HEK293 (cell line): ENCODE measurements around the gene KLLN.

ENCODE experiments used
- CTCF ChIA-PET: fragments of 350-600 bp; formaldehyde crosslinking; extraction: SDS; loops from one replicate; lab custom pipeline; 2021; ENCODE audit warnings: antibody characterized with exemption; lab: Yijun Ruan, JAX
- POLR2A ChIA-PET: fragments of 300-600 bp; formaldehyde crosslinking; extraction: SDS; loops from one replicate; lab custom pipeline; 2020; ENCODE audit warnings: antibody characterized with exemption, inconsistent platforms; lab: Yijun Ruan, JAX
- H3K27ac ChIP-seq: fragments of 200-500 bp; sonication (Bioruptor generic); 2 replicates; pipeline ENCODE4 v1.5.1; 2014; ENCODE audit warnings: low read depth, low read length, control low read depth, inconsistent platforms; ENCODE audit errors: extremely low read depth
- H3K36me3 ChIP-seq, 2 experiments: fragments of 200-500 bp in 1 of 2; sonication (Bioruptor generic) in 1 of 2; 1 replicate in 1 of 2; 2 replicates in 1 of 2; pipeline ENCODE4 v1.5.1; 2014 to 2017; ENCODE audit warnings: inconsistent platforms in 2 of 2, low read length in 2 of 2; ENCODE audit not compliant: control insufficient read depth in 2 of 2, insufficient read depth in 1 of 2
- H3K4me1 ChIP-seq: fragments of 200-500 bp; sonication (Bioruptor generic); 2 replicates; pipeline ENCODE4 v1.5.1; 2014; ENCODE audit warnings: mild to moderate bottlenecking, low read length, inconsistent platforms; ENCODE audit not compliant: control insufficient read depth, insufficient read depth
- H3K4me3 ChIP-seq: 2 replicates; pipeline ENCODE4 v1.5.1; 2011; ENCODE audit warnings: low read depth, mild to moderate bottlenecking, control low read depth, low read length, moderate library complexity
- H3K9me3 ChIP-seq: fragments of 200-500 bp; sonication (Bioruptor generic); 2 replicates; pipeline ENCODE4 v1.5.1; 2014; ENCODE audit warnings: low read depth, low read length, inconsistent platforms; ENCODE audit not compliant: control insufficient read depth, insufficient read depth
- HOXD13 ChIP-seq: sonication (generic); formaldehyde crosslinking; IDR thresholded peaks from 2 replicates; pipeline ENCODE4 v1.8.0; 2022; ENCODE audit warnings: missing genetic modification reagents, borderline replicate concordance
- IKZF3 ChIP-seq: fragments of 450-650 bp; IDR thresholded peaks from 2 replicates; pipeline ENCODE4 v1.5.0; 2018; ENCODE audit warnings: missing biosample characterization, mild to moderate bottlenecking, missing genetic modification characterization, moderate library complexity
- OSR2 ChIP-seq: fragments of 450-650 bp; formaldehyde crosslinking; IDR thresholded peaks from 2 replicates; pipeline ENCODE4 v1.5.1; 2016; ENCODE audit warnings: missing biosample characterization, missing genetic modification characterization
- SCRT2 ChIP-seq: fragments of 450-650 bp; formaldehyde crosslinking; IDR thresholded peaks from 2 replicates; pipeline ENCODE4 v1.5.1; 2016; ENCODE audit warnings: missing biosample characterization, missing genetic modification characterization
- SP2 ChIP-seq: fragments of 450-650 bp; formaldehyde crosslinking; IDR thresholded peaks from 2 replicates; pipeline ENCODE4 v1.5.1; 2016; ENCODE audit warnings: missing biosample characterization, missing genetic modification characterization
- WT1 ChIP-seq: fragments of 450-650 bp; formaldehyde crosslinking; IDR thresholded peaks from 2 replicates; pipeline ENCODE4 v1.5.1; 2016; ENCODE audit warnings: missing biosample characterization, missing genetic modification characterization
- YY1 ChIP-seq: fragments of 450-650 bp; formaldehyde crosslinking; IDR thresholded peaks from 2 replicates; pipeline ENCODE4 v1.5.1; 2018; ENCODE audit warnings: missing biosample characterization, missing genetic modification characterization
- ZBTB48 ChIP-seq: fragments of 450-650 bp; formaldehyde crosslinking; IDR thresholded peaks from 2 replicates; pipeline ENCODE4 v1.5.1; 2016; ENCODE audit warnings: missing biosample characterization, missing genetic modification characterization
- ZNF112 ChIP-seq: fragments of 450-650 bp; formaldehyde crosslinking; IDR thresholded peaks from 2 replicates; pipeline ENCODE4 v1.5.0; 2017; ENCODE audit warnings: missing biosample characterization, missing genetic modification characterization
- ZNF138 ChIP-seq: fragments of 450-650 bp; formaldehyde crosslinking; IDR thresholded peaks from 2 replicates; pipeline ENCODE4 v1.5.1; 2016; ENCODE audit warnings: missing biosample characterization, missing genetic modification characterization, borderline replicate concordance
- ZNF157 ChIP-seq: fragments of 450-650 bp; formaldehyde crosslinking; IDR thresholded peaks from 2 replicates; pipeline ENCODE4 v1.5.1; 2016; ENCODE audit warnings: missing biosample characterization, missing genetic modification characterization
- ZNF184 ChIP-seq: fragments of 450-650 bp; IDR thresholded peaks from 2 replicates; pipeline ENCODE4 v1.5.1; 2018; ENCODE audit warnings: missing biosample characterization, mild to moderate bottlenecking, missing genetic modification characterization
- ZNF266 ChIP-seq: fragments of 450-650 bp; formaldehyde crosslinking; IDR thresholded peaks from 2 replicates; pipeline ENCODE4 v1.5.1; 2016; ENCODE audit warnings: missing biosample characterization, missing genetic modification characterization, low read depth
- ZNF292 ChIP-seq: fragments of 450-650 bp; formaldehyde crosslinking; IDR thresholded peaks from 2 replicates; pipeline ENCODE4 v1.5.1; 2016; ENCODE audit warnings: low read depth, missing biosample characterization, missing genetic modification characterization, borderline replicate concordance
- ZNF391 ChIP-seq: fragments of 450-650 bp; formaldehyde crosslinking; IDR thresholded peaks from 2 replicates; pipeline ENCODE4 v1.5.1; 2016; ENCODE audit warnings: low read depth, missing biosample characterization, missing genetic modification characterization, borderline replicate concordance
- ZNF404 ChIP-seq: fragments of 450-650 bp; formaldehyde crosslinking; IDR thresholded peaks from 2 replicates; pipeline ENCODE4 v1.5.1; 2017; ENCODE audit warnings: missing biosample characterization, missing genetic modification characterization
- ZNF433 ChIP-seq: fragments of 450-650 bp; formaldehyde crosslinking; IDR thresholded peaks from 2 replicates; pipeline ENCODE4 v1.5.1; 2016; ENCODE audit warnings: missing biosample characterization, missing genetic modification characterization, low read depth
- ZNF596 ChIP-seq: fragments of 450-650 bp; IDR thresholded peaks from 2 replicates; pipeline ENCODE4 v1.5.0; 2018; ENCODE audit warnings: missing biosample characterization, mild to moderate bottlenecking, missing genetic modification characterization, moderate library complexity
- ZNF623 ChIP-seq: fragments of 450-650 bp; formaldehyde crosslinking; IDR thresholded peaks from 2 replicates; pipeline ENCODE4 v1.5.1; 2016; ENCODE audit warnings: missing biosample characterization, missing genetic modification characterization
- ZNF677 ChIP-seq: fragments of 450-650 bp; IDR thresholded peaks from 2 replicates; pipeline ENCODE4 v1.5.0; 2018; ENCODE audit warnings: missing biosample characterization, mild to moderate bottlenecking, missing genetic modification characterization, moderate library complexity
- ZNF768 ChIP-seq: fragments of 450-650 bp; formaldehyde crosslinking; IDR thresholded peaks from 2 replicates; pipeline ENCODE4 v1.5.1; 2018; ENCODE audit warnings: missing biosample characterization, mild to moderate bottlenecking, missing genetic modification characterization
- ZNF837 ChIP-seq: fragments of 450-650 bp; formaldehyde crosslinking; IDR thresholded peaks from 2 replicates; pipeline ENCODE4 v1.5.1; 2016; ENCODE audit warnings: missing biosample characterization, missing genetic modification characterization
- TF ChIP-seq, protein P1 (sequence below): fragments of 450-650 bp; formaldehyde crosslinking; IDR thresholded peaks from 2 replicates; pipeline ENCODE4 v1.5.1; 2016; ENCODE audit warnings: missing biosample characterization, missing genetic modification characterization
- TF ChIP-seq, protein P2 (sequence below): fragments of 450-650 bp; formaldehyde crosslinking; IDR thresholded peaks from 2 replicates; pipeline ENCODE4 v1.5.1; 2017; ENCODE audit warnings: missing biosample characterization, missing genetic modification characterization
- TF ChIP-seq, protein P3 (sequence below): fragments of 450-650 bp; formaldehyde crosslinking; IDR thresholded peaks from 2 replicates; pipeline ENCODE4 v1.5.1; 2016; ENCODE audit warnings: missing biosample characterization, missing genetic modification characterization
- TF ChIP-seq, protein P4 (sequence below): fragments of 450-650 bp; formaldehyde crosslinking; IDR thresholded peaks from 2 replicates; pipeline ENCODE4 v1.5.1; 2016; ENCODE audit warnings: missing biosample characterization, missing genetic modification characterization, low read depth
- TF ChIP-seq, protein P5 (sequence below): fragments of 450-650 bp; formaldehyde crosslinking; conservative IDR thresholded peaks from 2 replicates; pipeline ENCODE4 v1.5.1; 2016; ENCODE audit warnings: low read depth, missing biosample characterization, missing genetic modification characterization

Gene KLLN

DNA sequence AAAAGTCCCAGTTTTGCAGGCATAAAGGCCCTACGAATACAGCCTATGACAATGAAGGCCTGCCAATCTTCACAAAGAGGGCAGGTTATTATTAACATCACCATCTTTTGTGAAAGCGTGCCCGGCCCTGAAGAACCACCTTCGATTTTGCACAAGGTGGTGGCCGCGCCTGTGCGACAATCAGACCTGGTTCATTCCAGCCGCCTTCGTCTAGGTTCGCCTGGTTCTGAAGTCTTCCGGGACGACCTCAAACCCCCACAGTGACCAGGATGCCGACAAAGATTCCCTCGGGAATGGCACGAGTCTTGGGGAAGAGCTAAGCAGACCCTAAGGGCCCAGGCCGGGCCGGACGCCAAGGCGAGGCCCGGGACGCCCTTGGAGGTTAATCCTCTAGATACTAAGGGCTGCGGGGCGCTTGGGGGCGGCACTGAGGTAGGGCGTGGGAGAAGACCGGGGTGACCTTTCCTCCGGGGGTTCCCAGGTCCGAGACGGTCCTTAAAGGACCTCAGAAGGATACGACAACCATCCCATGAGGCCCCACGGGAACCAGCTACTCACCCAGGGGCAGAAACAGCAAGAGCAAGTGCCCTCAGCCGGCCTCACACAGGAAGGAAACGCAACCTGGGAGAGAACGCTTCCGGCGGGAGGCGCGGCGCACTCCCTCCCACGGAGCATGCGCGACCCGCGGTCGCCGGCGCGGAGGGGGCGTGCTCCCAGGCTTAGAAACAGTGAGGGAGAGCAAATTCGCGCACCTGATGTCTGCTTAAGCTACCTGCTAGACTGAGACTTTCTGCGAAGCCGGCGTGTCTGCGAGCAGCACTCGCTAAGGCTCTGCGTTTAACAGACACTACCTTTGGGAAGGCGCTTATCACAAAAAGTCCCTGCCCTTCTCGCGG is 45.5 kb downstream of the KLLN start, which contains the start of gene ATAD1:
ATAD1 (minus strand) TSS at position 618 of the 896 bp plus-strand sequence. CDS start 3,627 bp downstream, outside the sequence.
- H3K9me3 ChIP-seq: no peaks in the 10 kb centered on the region
- H3K4me3 ChIP-seq: peak within 1 kb of the TSS; percentile 76
- H3K27ac ChIP-seq: peak within 1 kb of the TSS; percentile 99
- POLR2A ChIA-PET: interaction anchor here (1.0 to 2.9 kb wide), 10 partner anchors 10 to 314 kb away, joined by 3 to 30 read pairs (median 5); partner anchors contain the start of genes KLLN, MINPP1 and PTEN
- peaks cover 13% of the 10 kb centered on the region; the same call in 1 of the 2 replicates for H3K4me1 ChIP-seq
- H3K36me3 ChIP-seq: peaks cover 13 to 16% of the 10 kb centered on the region in 2 experiments; a peak in 2 of 3 replicates
- CTCF ChIA-PET: interaction anchor here (0.6 to 1.3 kb wide), 3 partner anchors 10 to 1444 kb away, joined by 3 read pairs; no protein-coding TSS in a partner anchor
- peak; percentile 56; the same call in 1 of the 2 replicates for TF ChIP-seq YY1
- TF ChIP-seq ZNF138: no peak
- TF ChIP-seq ZNF184 (tag by site-specific recombination): no peak
- TF ChIP-seq ZNF837 (tag by site-specific recombination): no peak
- TF ChIP-seq ZNF266 (tag by site-specific recombination): no peak
- 0 out of 2 replicates have a peak, but pooled peaks have one; percentile 57 for TF ChIP-seq WT1
- TF ChIP-seq, protein P1, sequence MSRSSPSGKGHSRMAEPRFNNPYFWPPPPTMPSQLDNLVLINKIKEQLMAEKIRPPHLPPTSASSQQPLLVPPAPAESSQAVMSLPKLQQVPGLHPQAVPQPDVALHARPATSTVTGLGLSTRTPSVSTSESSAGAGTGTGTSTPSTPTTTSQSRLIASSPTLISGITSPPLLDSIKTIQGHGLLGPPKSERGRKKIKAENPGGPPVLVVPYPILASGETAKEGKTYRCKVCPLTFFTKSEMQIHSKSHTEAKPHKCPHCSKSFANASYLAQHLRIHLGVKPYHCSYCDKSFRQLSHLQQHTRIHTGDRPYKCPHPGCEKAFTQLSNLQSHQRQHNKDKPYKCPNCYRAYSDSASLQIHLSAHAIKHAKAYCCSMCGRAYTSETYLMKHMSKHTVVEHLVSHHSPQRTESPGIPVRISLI (tag by site-specific recombination): no peak
- TF ChIP-seq IKZF3 (tag by site-specific recombination): peak; percentile 64; the same call in 1 of the 2 replicates
- no peak for TF ChIP-seq ZNF391 (tag by site-specific recombination)
- no peak for TF ChIP-seq ZNF292 (tag by site-specific recombination)
- TF ChIP-seq ZNF623 (tag by site-specific recombination): no peak
- TF ChIP-seq ZNF768: peak; percentile 64; the same call in 1 of the 2 replicates
- peak; percentile 26; the same call in 1 of the 2 replicates for TF ChIP-seq SCRT2 (tag by site-specific recombination)
- TF ChIP-seq, protein P2, sequence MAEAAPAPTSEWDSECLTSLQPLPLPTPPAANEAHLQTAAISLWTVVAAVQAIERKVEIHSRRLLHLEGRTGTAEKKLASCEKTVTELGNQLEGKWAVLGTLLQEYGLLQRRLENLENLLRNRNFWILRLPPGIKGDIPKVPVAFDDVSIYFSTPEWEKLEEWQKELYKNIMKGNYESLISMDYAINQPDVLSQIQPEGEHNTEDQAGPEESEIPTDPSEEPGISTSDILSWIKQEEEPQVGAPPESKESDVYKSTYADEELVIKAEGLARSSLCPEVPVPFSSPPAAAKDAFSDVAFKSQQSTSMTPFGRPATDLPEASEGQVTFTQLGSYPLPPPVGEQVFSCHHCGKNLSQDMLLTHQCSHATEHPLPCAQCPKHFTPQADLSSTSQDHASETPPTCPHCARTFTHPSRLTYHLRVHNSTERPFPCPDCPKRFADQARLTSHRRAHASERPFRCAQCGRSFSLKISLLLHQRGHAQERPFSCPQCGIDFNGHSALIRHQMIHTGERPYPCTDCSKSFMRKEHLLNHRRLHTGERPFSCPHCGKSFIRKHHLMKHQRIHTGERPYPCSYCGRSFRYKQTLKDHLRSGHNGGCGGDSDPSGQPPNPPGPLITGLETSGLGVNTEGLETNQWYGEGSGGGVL (tag by site-specific recombination): no peak
- TF ChIP-seq, protein P3, sequence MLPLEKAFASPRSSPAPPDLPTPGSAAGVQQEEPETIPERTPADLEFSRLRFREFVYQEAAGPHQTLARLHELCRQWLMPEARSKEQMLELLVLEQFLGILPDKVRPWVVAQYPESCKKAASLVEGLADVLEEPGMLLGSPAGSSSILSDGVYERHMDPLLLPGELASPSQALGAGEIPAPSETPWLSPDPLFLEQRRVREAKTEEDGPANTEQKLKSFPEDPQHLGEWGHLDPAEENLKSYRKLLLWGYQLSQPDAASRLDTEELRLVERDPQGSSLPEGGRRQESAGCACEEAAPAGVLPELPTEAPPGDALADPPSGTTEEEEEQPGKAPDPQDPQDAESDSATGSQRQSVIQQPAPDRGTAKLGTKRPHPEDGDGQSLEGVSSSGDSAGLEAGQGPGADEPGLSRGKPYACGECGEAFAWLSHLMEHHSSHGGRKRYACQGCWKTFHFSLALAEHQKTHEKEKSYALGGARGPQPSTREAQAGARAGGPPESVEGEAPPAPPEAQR (tag by site-specific recombination): no peak
- TF ChIP-seq, protein P4, sequence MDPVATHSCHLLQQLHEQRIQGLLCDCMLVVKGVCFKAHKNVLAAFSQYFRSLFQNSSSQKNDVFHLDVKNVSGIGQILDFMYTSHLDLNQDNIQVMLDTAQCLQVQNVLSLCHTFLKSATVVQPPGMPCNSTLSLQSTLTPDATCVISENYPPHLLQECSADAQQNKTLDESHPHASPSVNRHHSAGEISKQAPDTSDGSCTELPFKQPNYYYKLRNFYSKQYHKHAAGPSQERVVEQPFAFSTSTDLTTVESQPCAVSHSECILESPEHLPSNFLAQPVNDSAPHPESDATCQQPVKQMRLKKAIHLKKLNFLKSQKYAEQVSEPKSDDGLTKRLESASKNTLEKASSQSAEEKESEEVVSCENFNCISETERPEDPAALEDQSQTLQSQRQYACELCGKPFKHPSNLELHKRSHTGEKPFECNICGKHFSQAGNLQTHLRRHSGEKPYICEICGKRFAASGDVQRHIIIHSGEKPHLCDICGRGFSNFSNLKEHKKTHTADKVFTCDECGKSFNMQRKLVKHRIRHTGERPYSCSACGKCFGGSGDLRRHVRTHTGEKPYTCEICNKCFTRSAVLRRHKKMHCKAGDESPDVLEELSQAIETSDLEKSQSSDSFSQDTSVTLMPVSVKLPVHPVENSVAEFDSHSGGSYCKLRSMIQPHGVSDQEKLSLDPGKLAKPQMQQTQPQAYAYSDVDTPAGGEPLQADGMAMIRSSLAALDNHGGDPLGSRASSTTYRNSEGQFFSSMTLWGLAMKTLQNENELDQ (tag by site-specific recombination): no peak
- peak; percentile 77 for TF ChIP-seq SP2 (tag by site-specific recombination)
- peak; percentile 64; the same call in 1 of the 2 replicates for TF ChIP-seq OSR2 (tag by site-specific recombination)
- peak; percentile 84 for TF ChIP-seq ZBTB48 (tag by site-specific recombination)
- TF ChIP-seq ZNF677 (tag by site-specific recombination): no peak
- no peak for TF ChIP-seq ZNF404 (tag by site-specific recombination)
- no peak for TF ChIP-seq ZNF433 (tag by site-specific recombination)
- TF ChIP-seq, protein P5, sequence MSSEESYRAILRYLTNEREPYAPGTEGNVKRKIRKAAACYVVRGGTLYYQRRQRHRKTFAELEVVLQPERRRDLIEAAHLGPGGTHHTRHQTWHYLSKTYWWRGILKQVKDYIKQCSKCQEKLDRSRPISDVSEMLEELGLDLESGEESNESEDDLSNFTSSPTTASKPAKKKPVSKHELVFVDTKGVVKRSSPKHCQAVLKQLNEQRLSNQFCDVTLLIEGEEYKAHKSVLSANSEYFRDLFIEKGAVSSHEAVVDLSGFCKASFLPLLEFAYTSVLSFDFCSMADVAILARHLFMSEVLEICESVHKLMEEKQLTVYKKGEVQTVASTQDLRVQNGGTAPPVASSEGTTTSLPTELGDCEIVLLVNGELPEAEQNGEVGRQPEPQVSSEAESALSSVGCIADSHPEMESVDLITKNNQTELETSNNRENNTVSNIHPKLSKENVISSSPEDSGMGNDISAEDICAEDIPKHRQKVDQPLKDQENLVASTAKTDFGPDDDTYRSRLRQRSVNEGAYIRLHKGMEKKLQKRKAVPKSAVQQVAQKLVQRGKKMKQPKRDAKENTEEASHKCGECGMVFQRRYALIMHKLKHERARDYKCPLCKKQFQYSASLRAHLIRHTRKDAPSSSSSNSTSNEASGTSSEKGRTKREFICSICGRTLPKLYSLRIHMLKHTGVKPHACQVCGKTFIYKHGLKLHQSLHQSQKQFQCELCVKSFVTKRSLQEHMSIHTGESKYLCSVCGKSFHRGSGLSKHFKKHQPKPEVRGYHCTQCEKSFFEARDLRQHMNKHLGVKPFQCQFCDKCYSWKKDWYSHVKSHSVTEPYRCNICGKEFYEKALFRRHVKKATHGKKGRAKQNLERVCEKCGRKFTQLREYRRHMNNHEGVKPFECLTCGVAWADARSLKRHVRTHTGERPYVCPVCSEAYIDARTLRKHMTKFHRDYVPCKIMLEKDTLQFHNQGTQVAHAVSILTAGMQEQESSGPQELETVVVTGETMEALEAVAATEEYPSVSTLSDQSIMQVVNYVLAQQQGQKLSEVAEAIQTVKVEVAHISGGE: peak; percentile 96
- TF ChIP-seq ZNF596 (tag by site-specific recombination): no peak
- TF ChIP-seq HOXD13 (CRISPR knock-in tag): no peak
- TF ChIP-seq ZNF112: no peak
- TF ChIP-seq ZNF157: no peak
